Naive thymus-derived CD4-positive, alpha-beta T cell (primary cell): Measurements from ENCODE around the gene ERP29. TPM values are rescaled to one million over a fixed set of nuclear protein-coding genes. Genes with fewer than 3 reads are reported as not detected.
"Not testable (repeated sequence)": the region's sequence is repeated elsewhere in the genome, so short reads cannot be mapped to it uniquely, and the experiment has no call there.

Experiments
- ATAC-seq: fragments of 150-1000 bp; cut with Tn5 transposase; 2 replicates; pipeline ENCODE4 v1.10.0; 2021; ENCODE audit warnings: mild to moderate bottlenecking, moderate library complexity
- CTCF ChIA-PET: fragments of 350-600 bp; sonication (Branson Sonifier 250); formaldehyde crosslinking; loops from one replicate; lab custom pipeline; 2021; ENCODE audit warnings: antibody characterized with exemption; lab: Charles Lee
- POLR2A ChIA-PET: fragments of 350-600 bp; sonication (Branson Sonifier 250); formaldehyde crosslinking; loops from one replicate; lab custom pipeline; 2021; ENCODE audit warnings: antibody characterized with exemption, inconsistent platforms; lab: Charles Lee
- DNase-seq, 9 donors: peaks; one replicate each; pipeline versions ENCODE4 v3.0.0 to v3.0.0-alpha.2; 2020 to 2022; ENCODE audit warnings: mixed read lengths in 1 of 9
- H3K27ac ChIP-seq: one replicate; pipeline ENCODE4 v1.7.0; 2013; ENCODE audit warnings: mild to moderate bottlenecking, low read depth, low read length, moderate library complexity
- H3K27me3 ChIP-seq, 2 donors: one replicate each; pipeline ENCODE4 v1.7.0; 2013; ENCODE audit warnings: low read length in 2 of 2, mild to moderate bottlenecking in 2 of 2, moderate library complexity in 2 of 2; ENCODE audit not compliant: control insufficient read depth in 2 of 2, insufficient read depth in 2 of 2
- H3K36me3 ChIP-seq, 3 experiments: 1 replicate in 2 of 3; 2 replicates in 1 of 3; pipeline ENCODE4 v1.7.0; 2013; ENCODE audit warnings: low read length in 3 of 3, mild to moderate bottlenecking in 3 of 3, moderate library complexity in 1 of 3; ENCODE audit not compliant: insufficient read depth in 3 of 3, control insufficient read depth in 2 of 3
- H3K4me1 ChIP-seq, 2 donors: one replicate each; pipeline ENCODE4 v1.7.0; 2013; ENCODE audit warnings: low read length in 2 of 2, mild to moderate bottlenecking in 2 of 2, moderate library complexity in 1 of 2; ENCODE audit not compliant: control insufficient read depth in 2 of 2, insufficient read depth in 2 of 2
- H3K4me3 ChIP-seq: 2 replicates; pipeline ENCODE4 v1.7.0; 2013; ENCODE audit warnings: mild to moderate bottlenecking, low read length
- H3K9me3 ChIP-seq, 3 experiments: 1 replicate in 2 of 3; 2 replicates in 1 of 3; pipeline ENCODE4 v1.7.0; 2013; ENCODE audit warnings: low read length in 3 of 3; ENCODE audit not compliant: control insufficient read depth in 2 of 3
- H3K27ac Mint-ChIP-seq, 9 donors: one replicate each; pipeline ENCODE4 v1.8.0; 2020 to 2022; ENCODE audit warnings: mixed read lengths in 9 of 9, mild to moderate bottlenecking in 8 of 9, moderate library complexity in 5 of 9, inconsistent platforms in 2 of 9
- H3K27me3 Mint-ChIP-seq, 5 donors: one replicate each; pipeline ENCODE4 v1.8.0; 2021 to 2022; ENCODE audit warnings: mixed read lengths in 5 of 5, mild to moderate bottlenecking in 1 of 5
- H3K36me3 Mint-ChIP-seq, 5 donors: one replicate each; pipeline ENCODE4 v1.8.0; 2020 to 2022; ENCODE audit warnings: mixed read lengths in 5 of 5, mild to moderate bottlenecking in 3 of 5, inconsistent platforms in 1 of 5
- H3K4me1 Mint-ChIP-seq, 7 donors: one replicate each; pipeline ENCODE4 v1.8.0; 2020 to 2022; ENCODE audit warnings: mixed read lengths in 7 of 7, mild to moderate bottlenecking in 3 of 7, inconsistent platforms in 1 of 7
- H3K4me3 Mint-ChIP-seq, 10 donors: one replicate each; pipeline ENCODE4 v1.8.0; 2020 to 2022; ENCODE audit warnings: mild to moderate bottlenecking in 10 of 10, mixed read lengths in 10 of 10, moderate library complexity in 6 of 10, inconsistent platforms in 2 of 10
- H3K9me3 Mint-ChIP-seq, 11 donors: one replicate each; pipeline ENCODE4 v1.8.0; 2020 to 2022; ENCODE audit warnings: mixed read lengths in 11 of 11, mild to moderate bottlenecking in 4 of 11, inconsistent platforms in 1 of 11, moderate library complexity in 1 of 11
- intact Hi-C, 2 donors: fragments of 100-400 bp; cut with micrococcal nuclease; formaldehyde crosslinking; loops; one replicate each; pipeline ENCODE4 v1.15.1; 2023
- polyA plus RNA-seq, 2 donors: library from polyadenylated mRNA; unstranded; fragments of 300-500 nt; fragmentation: Illumina TruSeq; gene quantifications; one replicate each; pipeline ENCODE4 v1.2.3, GENCODE V29; 2021
- total RNA-seq, 6 experiments: library from RNA in 5 of 6; stranded (reverse) in 5 of 6; gene quantifications; 1 replicate in 5 of 6; 2 replicates in 1 of 6; pipeline ENCODE4 v1.2.3 and lab custom pipeline; 2021 to 2026

Gene ERP29
- total and polyA plus RNA-seq, 7 experiments from 2014 or later = 115 to 253 (median 180) TPM

DNA sequence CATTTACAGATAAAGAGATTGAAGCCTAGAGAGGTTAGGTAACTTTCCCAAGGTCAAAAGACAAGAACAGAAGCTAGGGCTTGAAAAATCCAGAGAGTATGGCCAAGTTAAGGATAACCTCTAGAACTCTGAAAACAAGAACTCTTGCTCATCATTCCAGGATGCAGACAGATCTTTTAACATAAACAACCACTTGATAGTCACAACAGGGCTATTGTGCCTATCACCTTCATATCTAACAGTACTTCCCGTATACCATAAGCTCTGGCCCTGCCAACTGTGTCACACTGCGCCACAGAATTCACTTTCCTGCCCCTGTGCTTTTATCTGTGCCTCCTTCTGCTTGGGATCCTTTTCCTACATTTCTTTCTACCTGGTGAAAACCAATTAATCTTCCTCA is 18.2 kb downstream of the ERP29 start:
- Histone ChIP-seq H3K27ac (no peak overlapping the region), H3K36me3 (peaks cover 0 to 47% (median 10%) of the 10 kb centered on the region in 3 experiments), H3K4me1 (no peaks in the 10 kb centered on the region), H3K9me3 (no peaks in the 10 kb centered on the region), H3K27me3 (no peaks in the 10 kb centered on the region), H3K4me3 (no peak overlapping the region)
- Mint-ChIP-seq H3K36me3 (peaks cover 10 to 38% (median 24%) of the 10 kb centered on the region in 5 donors), H3K27me3 (no peaks in the 10 kb centered on the region), H3K4me3 (no peak overlapping the region), H3K9me3 (no peaks in the 10 kb centered on the region), H3K27ac (peak overlapping the region in 8 of 9 donors; percentile 3 to 70 (median 48)), H3K4me1 (peaks cover 0 to 33% (median 10%) of the 10 kb centered on the region in 7 donors)
- no peak for ATAC-seq
- DNase-seq = no peak
- intact Hi-C loops = no loop called here
- POLR2A ChIA-PET = interaction anchor here (1.4 kb wide), 1 partner anchor 17 kb away, joined by 4 read pairs; no protein-coding TSS in a partner anchor
- CTCF ChIA-PET = no interaction called here

DNA sequence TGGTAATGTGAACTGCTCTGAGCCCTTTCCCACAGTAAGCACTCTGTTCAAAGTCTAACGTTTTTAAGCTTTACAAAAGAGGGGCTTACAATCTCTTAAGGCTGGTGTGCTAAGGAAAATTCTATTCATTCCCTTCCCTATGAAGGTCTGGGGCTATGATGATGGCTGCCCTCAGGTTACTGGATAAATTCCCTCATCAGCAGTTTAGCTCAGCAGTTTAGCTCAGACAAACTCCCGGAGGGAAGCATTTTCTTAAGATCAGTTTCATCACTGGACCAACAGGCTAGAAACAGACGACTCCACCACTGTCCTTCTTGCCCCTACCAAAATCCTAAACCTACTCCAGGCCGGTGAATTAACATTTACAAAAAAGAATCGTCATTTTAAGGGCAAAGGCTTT is 19.1 kb downstream of the ERP29 start:
- intact Hi-C loops = no loop called here
- peaks cover 10 to 39% (median 24%) of the 10 kb centered on the region in 5 donors for H3K36me3 Mint-ChIP-seq
- ChIA-PET CTCF (no interaction called here), POLR2A (no interaction called here)
- Histone ChIP-seq H3K27me3 (no peaks in the 10 kb centered on the region), H3K36me3 (peaks cover 0 to 53% (median 14%) of the 10 kb centered on the region in 3 experiments), H3K4me3 (no peak overlapping the region), H3K27ac (no peak overlapping the region), H3K4me1 (no peaks in the 10 kb centered on the region), H3K9me3 (no peaks in the 10 kb centered on the region)
- peaks cover 0 to 26% (median 8%) of the 10 kb centered on the region in 7 donors for H3K4me1 Mint-ChIP-seq
- no peaks in the 10 kb centered on the region for H3K9me3 Mint-ChIP-seq
- DNase-seq = no peak
- peak overlapping the region in 4 of 9 donors; percentile 41 to 63 (median 52) for H3K27ac Mint-ChIP-seq
- H3K4me3 Mint-ChIP-seq = no peak overlapping the region
- no peaks in the 10 kb centered on the region for H3K27me3 Mint-ChIP-seq
- ATAC-seq = no peak

DNA sequence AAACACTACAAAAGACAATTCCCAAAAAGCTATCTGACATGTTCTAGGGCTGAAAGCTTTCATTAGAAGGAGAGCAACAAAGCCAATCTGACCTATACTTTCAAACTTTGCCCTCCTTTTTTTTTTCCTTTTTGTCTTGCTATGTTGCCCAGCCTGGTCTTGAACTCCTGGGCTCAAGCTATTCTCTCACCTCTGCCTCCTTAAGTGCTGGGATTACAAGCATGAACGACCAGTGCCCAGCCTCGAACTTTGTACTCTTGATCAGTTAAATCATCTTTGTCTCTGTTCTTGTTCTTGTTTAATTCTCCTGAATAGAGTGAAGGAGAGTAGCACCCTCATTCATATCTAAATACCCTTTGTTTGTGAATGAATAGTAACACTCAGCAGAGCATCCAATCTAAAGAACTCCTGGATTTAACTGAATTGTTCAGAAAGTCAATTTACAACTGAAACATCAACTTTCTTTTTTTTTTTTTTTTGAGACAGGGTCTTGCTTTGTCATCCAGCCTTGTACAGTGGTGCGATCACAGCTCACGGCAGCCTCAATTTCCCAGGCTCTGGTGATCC is 22.1 kb downstream of the ERP29 start:
- Histone ChIP-seq H3K27ac (no peak overlapping the region), H3K36me3 (peaks cover 9 to 71% (median 12%) of the 10 kb centered on the region in 3 experiments), H3K9me3 (no peaks in the 10 kb centered on the region), H3K4me3 (no peak overlapping the region), H3K27me3 (no peaks in the 10 kb centered on the region), H3K4me1 (no peaks in the 10 kb centered on the region)
- Mint-ChIP-seq H3K4me3 (no peak overlapping the region), H3K27me3 (no peaks in the 10 kb centered on the region), H3K9me3 (no peaks in the 10 kb centered on the region), H3K36me3 (peaks cover 20 to 54% (median 23%) of the 10 kb centered on the region in 5 donors), H3K27ac (peak overlapping the region in 6 of 9 donors; percentile 16 to 75 (median 50)), H3K4me1 (peaks cover 0 to 7% (median 0%) of the 10 kb centered on the region in 7 donors)
- ChIA-PET CTCF (interaction anchor here (0.5 to 0.9 kb wide), 2 partner anchors 21 to 58 kb away, joined by 3 read pairs; no protein-coding TSS in a partner anchor), POLR2A (interaction anchor here (1.1 to 1.8 kb wide), 2 partner anchors 16 to 17 kb away, joined by 3 to 5 read pairs; no protein-coding TSS in a partner anchor)
- intact Hi-C loops = no loop called here
- no peak for DNase-seq
- ATAC-seq = no peak

DNA sequence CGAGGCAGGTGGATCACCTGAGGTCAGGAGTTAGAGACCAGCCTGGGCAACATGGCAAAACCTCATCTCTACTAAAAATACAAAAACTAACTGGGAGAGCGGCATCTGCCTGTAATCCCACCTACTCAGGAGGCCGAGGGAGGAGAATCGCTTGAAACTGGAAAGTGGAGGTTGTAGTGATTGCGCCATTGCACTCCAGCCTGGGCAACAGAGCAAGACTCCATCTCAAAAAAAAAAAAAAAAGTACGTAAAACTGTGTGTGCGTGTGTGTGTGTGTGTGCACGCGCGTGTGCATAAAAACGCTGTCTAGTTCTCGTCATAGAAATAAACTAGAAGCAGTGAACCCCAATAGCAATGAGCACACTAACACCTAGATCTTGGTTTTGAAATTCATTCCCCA is 23.4 kb downstream of the ERP29 start:
- H3K4me3 Mint-ChIP-seq, H3K9me3 Mint-ChIP-seq, H3K4me1 Mint-ChIP-seq, DNase-seq, POLR2A ChIA-PET, ATAC-seq, H3K9me3 ChIP-seq, H3K27me3 Mint-ChIP-seq, H3K27ac ChIP-seq, intact Hi-C loops, H3K4me3 ChIP-seq, H3K27me3 ChIP-seq, H3K4me1 ChIP-seq: not testable (repeated sequence)
- Mint-ChIP-seq H3K27ac (peak overlapping the region in 1 of 9 donors; percentile 70), H3K36me3 (peaks cover 20 to 48% (median 22%) of the 10 kb centered on the region in 5 donors)
- CTCF ChIA-PET = interaction anchor here (0.6 kb wide), 1 partner anchor 71 kb away, joined by 3 read pairs; no protein-coding TSS in a partner anchor
- peaks cover 14 to 64% (median 16%) of the 10 kb centered on the region in 3 experiments for H3K36me3 ChIP-seq

DNA sequence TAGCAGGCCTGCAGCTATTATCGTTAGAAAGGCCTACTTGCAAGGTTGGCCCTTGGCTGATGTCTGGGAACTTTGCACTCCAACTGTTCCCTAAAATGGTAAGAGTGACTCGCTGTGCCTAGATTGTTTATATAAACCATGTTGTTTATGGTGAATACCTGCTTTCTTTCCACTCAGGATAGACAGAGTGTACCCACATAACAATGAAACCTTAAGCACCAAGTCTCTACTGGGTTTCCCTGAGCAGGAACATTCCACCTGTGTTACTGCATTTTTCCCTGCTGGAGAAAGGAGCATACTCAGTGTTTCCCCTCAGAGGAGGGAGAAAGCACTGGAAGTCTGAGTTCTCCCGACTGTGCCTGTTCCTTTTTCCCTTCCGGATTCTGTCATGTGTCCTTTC is 32.8 kb downstream of the ERP29 start:
- H3K27me3 Mint-ChIP-seq = no peaks in the 10 kb centered on the region
- no peaks in the 10 kb centered on the region for H3K4me1 ChIP-seq
- no peak overlapping the region for H3K4me3 Mint-ChIP-seq
- ChIA-PET CTCF (interaction anchor here (0.6 kb wide), 1 partner anchor 1641 kb away, joined by 3 read pairs; no protein-coding TSS in a partner anchor), POLR2A (no interaction called here)
- H3K4me1 Mint-ChIP-seq = peaks cover 0 to 8% (median 0%) of the 10 kb centered on the region in 7 donors
- peaks cover 9 to 37% (median 23%) of the 10 kb centered on the region in 5 donors for H3K36me3 Mint-ChIP-seq
- no peak overlapping the region for H3K4me3 ChIP-seq
- ATAC-seq (no peak), DNase-seq (no peak)
- intact Hi-C loops = no loop called here
- H3K9me3 ChIP-seq = no peaks in the 10 kb centered on the region
- H3K27ac ChIP-seq = no peak overlapping the region
- H3K9me3 Mint-ChIP-seq = no peaks in the 10 kb centered on the region
- no peaks in the 10 kb centered on the region for H3K27me3 ChIP-seq
- H3K36me3 ChIP-seq = peaks cover 15 to 82% (median 32%) of the 10 kb centered on the region in 3 experiments
- H3K27ac Mint-ChIP-seq = peak overlapping the region in 2 of 9 donors; percentile 10 to 35

DNA sequence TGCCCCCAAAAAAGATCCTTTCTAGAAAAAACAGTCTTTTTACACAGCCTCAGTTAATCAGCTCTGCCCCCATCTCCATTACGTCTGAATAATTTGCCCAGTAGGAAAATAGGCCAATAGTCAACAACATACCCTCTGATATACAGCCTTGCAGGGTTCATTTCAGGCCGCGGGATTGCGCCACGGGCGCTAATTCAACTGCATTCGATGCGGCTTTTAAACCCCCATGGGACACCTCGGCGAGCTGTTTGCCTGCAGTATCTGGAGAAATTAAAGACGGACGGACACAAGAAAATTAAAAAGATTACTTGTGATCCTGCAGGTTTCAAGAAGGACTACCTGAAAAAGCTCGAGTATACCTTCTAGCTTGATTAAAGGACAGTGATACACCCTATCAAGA is 36.1 kb downstream of the ERP29 start:
- Mint-ChIP-seq H3K4me3 (no peak overlapping the region), H3K9me3 (no peaks in the 10 kb centered on the region), H3K36me3 (peaks cover 17 to 50% (median 29%) of the 10 kb centered on the region in 5 donors), H3K27ac (peak overlapping the region in 3 of 9 donors; percentile 9 to 57 (median 22)), H3K27me3 (no peaks in the 10 kb centered on the region), H3K4me1 (peaks cover 0 to 20% (median 0%) of the 10 kb centered on the region in 7 donors)
- ATAC-seq (no peak), DNase-seq (no peak)
- Histone ChIP-seq H3K27ac (no peak overlapping the region), H3K27me3 (no peaks in the 10 kb centered on the region), H3K4me3 (no peak overlapping the region), H3K36me3 (peaks cover 18 to 87% (median 28%) of the 10 kb centered on the region in 3 experiments), H3K4me1 (no peaks in the 10 kb centered on the region), H3K9me3 (no peaks in the 10 kb centered on the region)
- intact Hi-C loops = no loop called here
- POLR2A ChIA-PET = interaction anchor here (0.9 to 1.3 kb wide), 3 partner anchors 12 to 76 kb away, joined by 3 to 4 read pairs (median 3); partner anchors contain the start of genes ERP29, TMEM116 and TRAFD1
- CTCF ChIA-PET = no interaction called here
